ENCODE data around the gene PICK1. TPM values are rescaled to one million over a fixed set of nuclear protein-coding genes. Genes with fewer than 3 reads are reported as not detected.

PICK1 gene
- total RNA-seq, 1 donor from 2014 or later = 10.7 TPM

- Mint-ChIP-seq H3K36me3 (no peaks in the 10 kb centered on the region), H3K4me1 (peaks cover 15% of the 10 kb centered on the region), H3K27me3 (ENCODE audit: insufficient read depth, low read depth) (peaks cover 14% of the 10 kb centered on the region), H3K27ac (no peak within 1 kb of the TSS), H3K9me3 (peaks cover 2% of the 10 kb centered on the region), H3K4me3 (peak within 1 kb of the TSS; percentile 41)
- H3K36me3 ChIP-seq = no peaks in the 10 kb centered on the region
- no peaks in the 10 kb centered on the region for H4K20me1 ChIP-seq (ENCODE audit: low read depth)
- no peak within 1 kb of the TSS for H3K9ac ChIP-seq
- H3F3A ChIP-seq (ENCODE audit: low read depth) = peaks cover 8% of the 10 kb centered on the region
- H3K79me2 ChIP-seq (ENCODE audit: low read depth) = no peaks in the 10 kb centered on the region
- peaks cover 5% of the 10 kb centered on the region for H3K4me1 ChIP-seq
- H3K27ac ChIP-seq = no peak within 1 kb of the TSS
- H3K27me3 ChIP-seq = no peaks in the 10 kb centered on the region
- no peak for DNase-seq (ENCODE audit: low spot score)
- H3K9me3 ChIP-seq (ENCODE audit: low read depth) = no peaks in the 10 kb centered on the region
- no peak within 1 kb of the TSS for H3K4me3 ChIP-seq
- no peak within 1 kb of the TSS for H3K4me2 ChIP-seq
- H2AFZ ChIP-seq (replicated peaks) = no peak within 1 kb of the TSS
- TF ChIP-seq EZH2 (IDR thresholded peaks at IDR 0.05) = no peak
- TF ChIP-seq EZH2phosphoT487 (IDR thresholded peaks at IDR 0.05) = no peak
Measured at GRCh38 chr22:38110008-38110862, 53.0 kb downstream of the PICK1 start, which contains the start of gene BAIAP2L2. BAIAP2L2 (minus strand) TSS chr22:38110684; CDS start chr22:38110525, 159 bp downstream.

GRCh38 chr22:38110863-38111852 is 54.0 kb downstream of the PICK1 start:
- H3K4me1 ChIP-seq = peaks cover 5% of the 10 kb centered on the region
- Mint-ChIP-seq H3K4me3 (peak overlapping the region; percentile 41), H3K27me3 (ENCODE audit: insufficient read depth, low read depth) (peaks cover 14% of the 10 kb centered on the region), H3K36me3 (no peaks in the 10 kb centered on the region), H3K27ac (no peak overlapping the region), H3K9me3 (peaks cover 2% of the 10 kb centered on the region), H3K4me1 (peaks cover 17% of the 10 kb centered on the region)
- TF ChIP-seq EZH2 (IDR thresholded peaks at IDR 0.05) = no peak
- no peak for TF ChIP-seq EZH2phosphoT487 (IDR thresholded peaks at IDR 0.05)
- TF ChIP-seq CTCF (IDR thresholded peaks at IDR 0.05) = no peak
- no peak overlapping the region for H3K9ac ChIP-seq
- no peak overlapping the region for H3K4me2 ChIP-seq
- H4K20me1 ChIP-seq (ENCODE audit: low read depth) = no peaks in the 10 kb centered on the region
- H3K36me3 ChIP-seq = no peaks in the 10 kb centered on the region
- no peak overlapping the region for H3K4me3 ChIP-seq
- no peak overlapping the region for H3K27ac ChIP-seq
- peaks cover 8% of the 10 kb centered on the region for H3F3A ChIP-seq (ENCODE audit: low read depth)
- H3K9me3 ChIP-seq (ENCODE audit: low read depth) = no peaks in the 10 kb centered on the region
- DNase-seq (ENCODE audit: low spot score) = peak; percentile 34
- no peak overlapping the region for H2AFZ ChIP-seq (replicated peaks)
- no peaks in the 10 kb centered on the region for H3K79me2 ChIP-seq (ENCODE audit: low read depth)
- no peaks in the 10 kb centered on the region for H3K27me3 ChIP-seq

GRCh38 chr22:38111925-38112355 is 54.7 kb downstream of the PICK1 start:
- Histone ChIP-seq H3K4me2 (no peak overlapping the region), H3K79me2 (ENCODE audit: low read depth) (no peaks in the 10 kb centered on the region), H3K9me3 (ENCODE audit: low read depth) (no peaks in the 10 kb centered on the region), H3F3A (ENCODE audit: low read depth) (peaks cover 8% of the 10 kb centered on the region), H3K4me1 (peaks cover 5% of the 10 kb centered on the region), H4K20me1 (ENCODE audit: low read depth) (no peaks in the 10 kb centered on the region), H3K36me3 (no peaks in the 10 kb centered on the region), H3K4me3 (no peak overlapping the region), H2AFZ (replicated peaks) (no peak overlapping the region), H3K9ac (no peak overlapping the region), H3K27ac (no peak overlapping the region), H3K27me3 (no peaks in the 10 kb centered on the region)
- H3K27ac Mint-ChIP-seq = no peak overlapping the region
- H3K27me3 Mint-ChIP-seq (ENCODE audit: insufficient read depth, low read depth) = peaks cover 14% of the 10 kb centered on the region
- peaks cover 2% of the 10 kb centered on the region for H3K9me3 Mint-ChIP-seq
- no peak for TF ChIP-seq EZH2 (IDR thresholded peaks at IDR 0.05)
- TF ChIP-seq EZH2phosphoT487 (IDR thresholded peaks at IDR 0.05) = no peak
- TF ChIP-seq CTCF (IDR thresholded peaks at IDR 0.05) = no peak
- no peak overlapping the region for H3K4me3 Mint-ChIP-seq
- H3K4me1 Mint-ChIP-seq = peaks cover 17% of the 10 kb centered on the region
- no peaks in the 10 kb centered on the region for H3K36me3 Mint-ChIP-seq
- DNase-seq (ENCODE audit: low spot score) = no peak

Measured in neural progenitor cell (in vitro differentiated cells).